Endothelial cell of umbilical vein (primary cell): Measurements from ENCODE around the gene ARHGAP22. TPM values are rescaled to one million over a fixed set of nuclear protein-coding genes. Genes with fewer than 3 reads are reported as not detected.

Experiments
- BruUV-seq: library from RNA; stranded (reverse); fragments of 400-500 nt; replicated peaks from 2 replicates; lab custom pipeline; 2021; lab: Mats Ljungman, UMichigan
- CTCF ChIA-PET: fragments of 300-600, 350-600 bp; sonication (Branson Sonifier 250); formaldehyde crosslinking; loops from one replicate; lab custom pipeline; 2021; ENCODE audit warnings: antibody characterized with exemption, inconsistent platforms; lab: Charles Lee
- POLR2A ChIA-PET: fragments of 300-600, 350-600 bp; sonication (Branson Sonifier 250); formaldehyde crosslinking; loops from one replicate; lab custom pipeline; 2021; ENCODE audit warnings: antibody characterized with exemption, inconsistent platforms; lab: Charles Lee
- DNase-seq: peaks from one replicate; pipeline ENCODE4 v3.0.0-alpha.2; 2011; ENCODE audit warnings: low read depth, low spot score
- FAIRE-seq: peaks from 2 replicates; lab custom pipeline; 2011; peaks lifted over from hg19 to GRCh38; lab: Jason Lieb, UNC
- H2AFZ ChIP-seq: 2 replicates; pipeline ENCODE4 v1.6.0; 2012; ENCODE audit warnings: low read depth, low read length, control low read depth, inconsistent platforms
- H3K27ac ChIP-seq: 2 replicates; pipeline ENCODE4 v1.5.1; 2011; ENCODE audit warnings: low read depth, mild to moderate bottlenecking, control low read depth, low read length, moderate library complexity; ENCODE audit not compliant: insufficient read depth
- H3K27me3 ChIP-seq, 2 experiments: 2 replicates each; pipeline versions ENCODE4 v1.6.0 to v1.6.1; 2011; ENCODE audit warnings: low read length in 2 of 2, mixed read lengths in 1 of 2; ENCODE audit not compliant: control insufficient read depth in 2 of 2, insufficient read depth in 2 of 2
- H3K36me3 ChIP-seq, 2 experiments: 2 replicates in 1 of 2; 3 replicates in 1 of 2; pipeline ENCODE4 v1.5.1; 2011; ENCODE audit warnings: low read length in 2 of 2, mild to moderate bottlenecking in 1 of 2, moderate library complexity in 1 of 2; ENCODE audit not compliant: control insufficient read depth in 2 of 2, insufficient read depth in 2 of 2; ENCODE audit errors: extremely low read depth in 1 of 2
- H3K4me1 ChIP-seq: 3 replicates; pipeline ENCODE4 v1.5.1; 2011; ENCODE audit warnings: mild to moderate bottlenecking, low read length; ENCODE audit not compliant: control insufficient read depth, insufficient read depth; ENCODE audit errors: extremely low read depth
- H3K4me2 ChIP-seq: 2 replicates; pipeline ENCODE4 v1.6.1; 2011; ENCODE audit warnings: low read length, control low read depth, mixed read lengths; ENCODE audit not compliant: insufficient read depth
- H3K4me3 ChIP-seq, 3 experiments: fragments of 200-600 bp in 1 of 3; sonication (generic), shearing (Covaris generic) in 1 of 3; replicated peaks in 1 of 3; 2 replicates each; pipeline ENCODE4 v1.5.1; 2011 to 2016; ENCODE audit warnings: control low read depth in 3 of 3, low read length in 3 of 3, mild to moderate bottlenecking in 2 of 3, inconsistent platforms in 1 of 3, low read depth in 1 of 3, moderate library complexity in 1 of 3; ENCODE audit not compliant: insufficient read depth in 1 of 3
- H3K79me2 ChIP-seq: 2 replicates; pipeline ENCODE4 v1.6.0; 2012; ENCODE audit warnings: low read length, inconsistent platforms; ENCODE audit not compliant: control insufficient read depth, insufficient read depth
- H3K9ac ChIP-seq: replicated peaks from 2 replicates; pipeline ENCODE3; 2011; ENCODE audit warnings: low read length, control low read depth; ENCODE audit not compliant: insufficient read depth; ENCODE audit errors: extremely low read depth
- H3K9me1 ChIP-seq: replicated peaks from 3 replicates; pipeline ENCODE4 v1.6.0; 2011; ENCODE audit warnings: mild to moderate bottlenecking, low read length; ENCODE audit not compliant: control insufficient read depth, insufficient read depth; ENCODE audit errors: extremely low read depth
- H3K9me3 ChIP-seq: replicated peaks from 2 replicates; pipeline ENCODE4 v1.5.1; 2012; ENCODE audit warnings: low read length, inconsistent platforms; ENCODE audit not compliant: control insufficient read depth, insufficient read depth
- H4K20me1 ChIP-seq: replicated peaks from 2 replicates; pipeline ENCODE3; 2011; ENCODE audit warnings: mild to moderate bottlenecking, low read length; ENCODE audit not compliant: control insufficient read depth, insufficient read depth; ENCODE audit errors: extremely low read depth
- CTCF ChIP-seq, 2 donors: IDR thresholded peaks; 1 replicate in 1 of 2; 2 replicates in 1 of 2; pipeline ENCODE4 v1.5.1; 2011; ENCODE audit warnings: low read length in 2 of 2, mild to moderate bottlenecking in 2 of 2, moderate library complexity in 2 of 2, control low read depth in 1 of 2, inconsistent platforms in 1 of 2, low read depth in 1 of 2; ENCODE audit not compliant: insufficient read depth in 1 of 2; ENCODE audit errors: extremely low read depth in 1 of 2
- EZH2 ChIP-seq: IDR thresholded peaks from 2 replicates; pipeline ENCODE4 v1.6.1; 2012; ENCODE audit warnings: borderline replicate concordance, low read depth, mild to moderate bottlenecking, moderate library complexity, low read length, inconsistent platforms; ENCODE audit not compliant: severe bottlenecking
- FOS ChIP-seq: IDR thresholded peaks from 2 replicates; pipeline ENCODE4 v1.6.1; 2011; ENCODE audit warnings: mild to moderate bottlenecking, low read length, moderate library complexity, borderline replicate concordance; ENCODE audit not compliant: insufficient read depth
- GATA2 ChIP-seq: IDR thresholded peaks from 2 replicates; pipeline ENCODE4 v1.7.0; 2011; ENCODE audit warnings: low read depth, mild to moderate bottlenecking, moderate library complexity, mixed read lengths, low read length; ENCODE audit not compliant: insufficient read length, insufficient read depth
- JUN ChIP-seq: IDR thresholded peaks from 2 replicates; pipeline ENCODE4 v1.6.1; 2011; ENCODE audit warnings: borderline replicate concordance, low read depth; ENCODE audit not compliant: insufficient read length, insufficient read depth
- MAX ChIP-seq: IDR thresholded peaks from 2 replicates; pipeline ENCODE4 v1.6.1; 2011; ENCODE audit not compliant: insufficient read depth, insufficient read length
- MYC ChIP-seq: IDR thresholded peaks from one replicate; pipeline ENCODE4 v1.6.1; 2011; ENCODE audit warnings: mild to moderate bottlenecking, low read depth, low read length
- POLR2A ChIP-seq: IDR thresholded peaks from 2 replicates; pipeline ENCODE4 v1.6.1; 2012; ENCODE audit warnings: low read depth, mild to moderate bottlenecking, control low read depth, low read length
- POLR2AphosphoS5 ChIP-seq: IDR thresholded peaks from 2 replicates; pipeline ENCODE4 v1.6.1; 2012; ENCODE audit warnings: low read depth, mild to moderate bottlenecking, control low read depth, low read length, moderate library complexity; ENCODE audit not compliant: insufficient read depth
- dilution Hi-C: fragments of 300-500 bp; cut with MboI; formaldehyde crosslinking; loops from one replicate; pipeline ENCODE4 v1.15.0; 2019; ENCODE audit warnings: low sequenced_read_pairs; ENCODE audit not compliant: extremely low pct_ligation_motif_present
- intact Hi-C: fragments of 100-400 bp; cut with micrococcal nuclease; formaldehyde crosslinking; loops from one replicate; pipeline ENCODE4 v1.10.0; 2022
- polyA plus RNA-seq, 4 experiments: library from polyadenylated mRNA; depleted of rRNA in 3 of 4; stranded (reverse) in 3 of 4; unstranded in 1 of 4; fragments of >200 nt; gene quantifications; 2 replicates each; pipeline versions ENCODE4 v1.2.1 to v1.2.3, GENCODE V29; 2011 to 2012; ENCODE audit warnings: missing spikeins in 1 of 4
- total RNA-seq: library from RNA; stranded (reverse); gene quantifications from 2 replicates; pipeline ENCODE4 v1.2.3, GENCODE V29; 2021

ARHGAP22 gene
- total and polyA plus RNA-seq, 2 donors (not counting 3 experiments of a cell fraction or from before 2014, with no cell fraction given): 8.6 to 50.3 TPM

GRCh38 chr10:48502791-48503190 lies 102.1 kb downstream of the ARHGAP22 start:
- CTCF ChIA-PET: interaction anchor here (1.5 to 3.6 kb wide), 2 partner anchors 58 to 139 kb away, joined by 7 to 14 read pairs; no protein-coding TSS in a partner anchor
- no peaks in the 10 kb centered on the region for H4K20me1 ChIP-seq

More at GRCh38 chr10:48502791-48503190, 102.1 kb downstream of the ARHGAP22 start:
- Histone ChIP-seq H3K27ac (no peak overlapping the region), H3K9ac (no peak overlapping the region), H3K4me2 (no peak overlapping the region), H3K9me3 (no peaks in the 10 kb centered on the region), H2AFZ (no peak overlapping the region), H3K79me2 (peaks cover 29% of the 10 kb centered on the region), H3K4me3 (no peak overlapping the region), H3K27me3 (no peaks in the 10 kb centered on the region), H3K36me3 (no peaks in the 10 kb centered on the region), H3K4me1 (peaks cover under 1% of the 10 kb centered on the region), H3K9me1 (no peaks in the 10 kb centered on the region)
- intact Hi-C loops (no loop called here), dilution Hi-C loops (no loop called here)
- TF ChIP-seq POLR2AphosphoS5 (no peak), MAX (no peak), MYC (no peak), GATA2 (no peak), EZH2 (no peak), JUN (no peak), POLR2A (no peak), CTCF (IDR thresholded peaks at IDR 0.05; ENCODE audit: extremely low read depth in 1 of 2, insufficient read depth in 1 of 2, low read depth in 1 of 2, low read length in 2 of 2) (no peak), FOS (no peak)
- BruUV-seq: no TSS peak
- POLR2A ChIA-PET: no interaction called here
- no peak for FAIRE-seq
- DNase-seq: no peak
